ENCODE results near the gene DBH.

DBH gene

DNA sequence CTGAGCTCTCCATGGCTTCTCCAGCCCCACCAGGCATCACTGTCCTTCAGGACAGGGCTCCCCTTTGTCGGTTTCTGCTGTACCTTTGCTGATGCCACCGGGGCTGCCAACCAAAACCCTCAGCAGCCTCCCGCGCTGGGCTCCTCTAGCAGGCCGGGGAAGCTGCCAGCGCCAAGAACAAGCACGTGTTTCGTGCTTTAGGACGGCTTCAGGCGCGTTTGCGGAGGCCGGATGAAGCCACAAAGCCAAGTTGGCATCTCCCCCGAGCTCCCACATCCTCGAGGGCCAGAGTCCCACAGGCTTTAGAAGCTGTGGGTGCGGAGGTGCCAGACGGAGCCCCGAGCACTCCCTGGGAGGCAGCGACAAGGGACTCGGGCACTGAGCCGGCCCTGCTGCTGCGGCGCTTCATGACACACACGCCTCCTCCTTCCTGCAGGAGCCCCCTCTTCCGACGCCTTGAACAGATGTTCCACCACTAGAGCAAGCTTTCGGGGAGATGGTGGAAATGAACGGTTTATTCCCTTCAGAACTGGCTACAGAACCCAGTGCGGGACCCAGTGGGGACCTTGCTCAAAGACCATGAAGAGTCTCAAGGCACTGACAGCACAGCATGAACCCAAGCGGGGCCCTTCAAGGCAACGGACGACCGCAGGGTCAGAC is 65.3 kb downstream of the DBH start:
- Histone ChIP-seq H3K4me3 (ENCODE audit: insufficient read length, low read depth) (no peak overlapping the region), H3K4me1 (ENCODE audit: insufficient read depth, insufficient read length) (peaks cover 6% of the 10 kb centered on the region)
- no peak for TF ChIP-seq YY1 (IDR thresholded peaks at IDR 0.05; ENCODE audit: insufficient read depth, insufficient read length)
- TF ChIP-seq ZNF274 (IDR thresholded peaks at IDR 0.05; ENCODE audit: low read depth, low read length) = no peak
- TF ChIP-seq SUZ12 (IDR thresholded peaks at IDR 0.05; ENCODE audit: extremely low read depth, insufficient read depth, insufficient read length) = no peak

DNA sequence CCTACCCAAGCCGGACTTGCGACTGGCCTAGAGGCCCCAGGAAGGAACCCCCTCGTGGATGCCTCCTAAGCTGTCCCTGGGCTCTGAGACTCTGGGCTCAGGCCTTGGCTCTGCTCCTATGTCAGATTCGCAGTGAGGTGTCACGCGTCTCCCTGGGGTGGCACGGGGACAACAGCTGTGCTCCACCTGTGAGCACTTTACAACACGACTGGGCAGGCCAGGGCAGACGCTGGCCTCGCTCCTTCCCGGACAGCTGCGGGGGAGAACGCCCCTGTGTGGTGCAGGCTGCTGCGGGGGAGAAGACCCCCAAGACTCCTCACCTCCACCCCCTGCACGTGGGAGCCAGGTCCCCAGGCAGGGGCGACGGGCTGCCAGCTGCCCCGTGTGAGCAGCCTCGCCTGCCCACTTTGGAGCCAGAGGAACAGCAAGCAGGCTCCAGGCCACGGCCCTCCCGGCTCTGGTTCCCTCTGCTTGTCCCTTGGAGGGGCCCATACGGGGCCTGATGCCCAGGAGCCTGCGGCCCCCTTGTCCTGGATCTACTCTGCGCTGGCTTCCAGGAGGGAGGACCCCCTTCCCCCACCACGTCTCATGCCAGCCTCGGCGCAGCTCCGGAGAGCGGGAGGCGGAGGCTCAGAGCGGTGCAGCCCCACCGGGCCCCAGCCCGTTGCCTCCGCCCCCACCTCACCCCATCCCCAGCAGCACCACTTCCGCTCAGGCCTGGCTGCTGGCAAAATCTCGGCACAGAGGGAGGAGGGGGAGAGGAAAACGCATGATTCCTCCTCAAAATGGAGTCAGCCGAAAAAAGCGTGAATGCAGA is 66.0 kb downstream of the DBH start:
- Histone ChIP-seq H3K4me1 (ENCODE audit: insufficient read depth, insufficient read length) (peaks cover 8% of the 10 kb centered on the region), H3K36me3 (ENCODE audit: insufficient read depth, insufficient read length, low read length) (no peaks in the 10 kb centered on the region), H3K9me3 (ENCODE audit: insufficient read depth, low read length) (no peaks in the 10 kb centered on the region), H3K27me3 (ENCODE audit: insufficient read depth, insufficient read length) (no peaks in the 10 kb centered on the region), H3K4me3 (ENCODE audit: insufficient read length, low read depth) (no peak overlapping the region), H3K9ac (ENCODE audit: insufficient read length, low read depth) (peak overlapping the region; percentile 57)
- TF ChIP-seq ZNF274 (IDR thresholded peaks at IDR 0.05; ENCODE audit: low read depth, low read length) (no peak), SUZ12 (IDR thresholded peaks at IDR 0.05; ENCODE audit: extremely low read depth, insufficient read depth, insufficient read length) (no peak), YY1 (IDR thresholded peaks at IDR 0.05; ENCODE audit: insufficient read depth, insufficient read length) (no peak)
- no peak for DNase-seq (ENCODE audit: low read depth, low spot score)

More for the DNA sequence above, 65.3 kb downstream of the DBH start:
- Histone ChIP-seq H3K27me3 (ENCODE audit: insufficient read depth, insufficient read length) (no peaks in the 10 kb centered on the region), H3K36me3 (ENCODE audit: insufficient read depth, insufficient read length, low read length) (no peaks in the 10 kb centered on the region), H3K9me3 (ENCODE audit: insufficient read depth, low read length) (no peaks in the 10 kb centered on the region), H3K9ac (ENCODE audit: insufficient read length, low read depth) (no peak overlapping the region)
- DNase-seq (ENCODE audit: low read depth, low spot score) = no peak

DNA sequence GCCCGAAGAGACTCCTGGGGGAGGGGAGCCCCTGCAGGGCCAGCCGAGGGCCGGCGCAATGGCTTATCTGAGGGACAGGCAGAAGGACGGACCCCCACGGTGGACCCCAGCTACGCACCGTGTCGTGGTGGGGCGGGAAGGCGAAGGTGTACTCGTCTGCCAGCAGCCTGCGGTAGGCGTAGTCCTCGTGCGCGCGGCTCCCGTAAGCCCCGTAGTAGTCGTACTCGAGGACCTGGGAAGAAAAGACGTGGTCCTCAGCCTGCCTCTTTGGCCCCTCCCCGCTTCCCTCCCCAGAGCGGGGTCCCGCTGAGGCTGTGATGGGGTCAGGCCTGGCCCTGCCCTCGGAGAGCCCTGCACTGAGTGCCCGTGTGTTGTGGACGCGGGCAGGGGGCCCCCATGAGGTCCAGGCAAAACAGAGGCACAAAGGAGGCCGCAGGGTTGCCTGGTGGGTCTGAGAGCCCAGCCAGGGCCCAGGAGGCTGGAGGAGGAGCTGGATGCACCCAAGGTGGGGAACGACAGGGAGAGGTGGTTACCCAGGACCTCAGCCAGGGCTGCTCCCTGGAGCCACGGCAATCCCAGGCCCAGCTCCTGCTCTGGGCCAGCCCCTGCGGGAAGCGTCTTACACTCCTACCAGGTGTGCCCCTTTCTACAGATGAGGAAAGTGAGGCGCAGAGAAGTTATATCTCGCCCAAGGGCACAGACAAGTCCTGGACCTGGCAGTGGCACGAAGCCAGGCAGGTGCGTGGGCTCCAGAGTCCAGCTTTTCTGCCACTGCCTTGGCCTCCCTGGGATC is 66.8 kb downstream of the DBH start:
- H3K9ac ChIP-seq (ENCODE audit: insufficient read length, low read depth) = peak overlapping the region; percentile 57
- H3K4me1 ChIP-seq (ENCODE audit: insufficient read depth, insufficient read length) = peaks cover 9% of the 10 kb centered on the region
- H3K9me3 ChIP-seq (ENCODE audit: insufficient read depth, low read length) = no peaks in the 10 kb centered on the region
- no peak for DNase-seq (ENCODE audit: low read depth, low spot score)
- no peaks in the 10 kb centered on the region for H3K27me3 ChIP-seq (ENCODE audit: insufficient read depth, insufficient read length)
- no peaks in the 10 kb centered on the region for H3K36me3 ChIP-seq (ENCODE audit: insufficient read depth, insufficient read length, low read length)
- H3K4me3 ChIP-seq (ENCODE audit: insufficient read length, low read depth) = no peak overlapping the region
- TF ChIP-seq SUZ12 (IDR thresholded peaks at IDR 0.05; ENCODE audit: extremely low read depth, insufficient read depth, insufficient read length) (no peak), ZNF274 (IDR thresholded peaks at IDR 0.05; ENCODE audit: low read depth, low read length) (no peak), YY1 (IDR thresholded peaks at IDR 0.05; ENCODE audit: insufficient read depth, insufficient read length) (no peak)

DNA sequence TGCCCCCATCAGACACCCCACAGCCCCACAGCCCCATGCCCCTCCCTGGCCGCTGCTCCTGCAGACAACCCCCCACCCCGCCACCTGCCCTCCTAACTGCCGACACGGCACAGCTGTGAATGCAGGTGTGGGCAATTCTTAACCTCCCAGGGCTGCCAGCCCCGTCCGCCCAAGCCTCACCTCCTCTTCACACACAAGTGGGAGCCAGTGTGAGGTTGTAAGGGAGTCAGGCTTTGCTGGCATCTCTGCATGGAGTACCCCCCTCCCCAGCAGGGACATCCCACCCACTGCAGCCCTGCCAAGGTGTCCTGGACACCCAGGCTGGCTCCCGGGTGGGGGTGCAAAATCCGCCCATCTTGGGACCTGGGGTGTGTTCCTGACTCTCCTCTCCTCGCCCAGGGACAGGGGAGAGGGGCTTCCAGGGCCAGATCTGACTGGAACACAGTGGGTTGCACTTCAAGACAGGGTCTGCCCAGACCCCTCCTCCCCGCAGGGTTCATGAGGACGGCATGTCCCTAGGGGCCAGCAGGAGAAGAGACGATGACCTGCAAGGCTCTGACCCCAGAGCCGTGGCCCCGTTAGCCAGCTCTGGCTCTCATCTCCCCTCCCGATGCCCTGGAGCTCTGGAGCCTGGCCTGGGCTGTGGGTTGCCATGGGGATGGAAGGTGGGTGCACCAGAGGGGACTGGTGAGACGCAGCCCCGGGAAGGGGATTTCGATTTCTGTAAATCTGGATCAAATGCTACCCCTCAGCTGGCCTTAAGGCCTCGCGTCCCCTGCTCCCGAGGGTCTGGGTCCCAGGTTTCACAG is 67.6 kb downstream of the DBH start:
- H3K9ac ChIP-seq (ENCODE audit: insufficient read length, low read depth) = no peak overlapping the region
- H3K4me1 ChIP-seq (ENCODE audit: insufficient read depth, insufficient read length) = peaks cover 9% of the 10 kb centered on the region
- H3K27me3 ChIP-seq (ENCODE audit: insufficient read depth, insufficient read length) = no peaks in the 10 kb centered on the region
- DNase-seq (ENCODE audit: low read depth, low spot score) = no peak
- no peaks in the 10 kb centered on the region for H3K9me3 ChIP-seq (ENCODE audit: insufficient read depth, low read length)
- no peak for TF ChIP-seq SUZ12 (IDR thresholded peaks at IDR 0.05; ENCODE audit: extremely low read depth, insufficient read depth, insufficient read length)
- TF ChIP-seq YY1 (IDR thresholded peaks at IDR 0.05; ENCODE audit: insufficient read depth, insufficient read length) = no peak
- TF ChIP-seq ZNF274 (IDR thresholded peaks at IDR 0.05; ENCODE audit: low read depth, low read length) = no peak
- H3K36me3 ChIP-seq (ENCODE audit: insufficient read depth, insufficient read length, low read length) = no peaks in the 10 kb centered on the region
- no peak overlapping the region for H3K4me3 ChIP-seq (ENCODE audit: insufficient read length, low read depth)

DNA sequence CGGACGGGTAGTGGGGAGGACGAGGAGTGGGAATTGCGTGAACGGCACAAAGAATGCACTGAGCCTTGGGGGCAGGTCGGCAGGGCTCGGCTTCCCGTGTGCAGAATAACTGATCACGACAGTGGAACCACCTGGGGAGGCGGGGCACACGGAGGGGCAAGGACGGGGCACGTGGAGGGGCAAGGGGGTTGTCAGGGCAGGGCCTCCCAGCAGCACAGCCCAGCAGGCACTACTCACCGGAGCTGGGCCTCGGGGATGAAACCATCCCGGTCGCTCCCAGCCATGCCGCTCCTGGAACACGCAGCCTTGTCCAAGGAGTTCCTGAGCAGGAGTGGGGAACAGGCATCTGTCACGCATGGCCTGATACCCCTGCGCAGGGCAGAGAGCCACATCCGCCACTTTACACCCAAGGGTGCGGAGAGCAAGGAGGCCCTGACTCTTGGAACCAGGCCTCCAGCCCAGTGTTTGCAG is 68.6 kb downstream of the DBH start:
- Histone ChIP-seq H3K9ac (ENCODE audit: insufficient read length, low read depth) (no peak overlapping the region), H3K27me3 (ENCODE audit: insufficient read depth, insufficient read length) (no peaks in the 10 kb centered on the region), H3K4me1 (ENCODE audit: insufficient read depth, insufficient read length) (peaks cover 9% of the 10 kb centered on the region), H3K36me3 (ENCODE audit: insufficient read depth, insufficient read length, low read length) (no peaks in the 10 kb centered on the region), H3K9me3 (ENCODE audit: insufficient read depth, low read length) (no peaks in the 10 kb centered on the region), H3K4me3 (ENCODE audit: insufficient read length, low read depth) (no peak overlapping the region)
- TF ChIP-seq ZNF274 (IDR thresholded peaks at IDR 0.05; ENCODE audit: low read depth, low read length) = no peak
- no peak for TF ChIP-seq YY1 (IDR thresholded peaks at IDR 0.05; ENCODE audit: insufficient read depth, insufficient read length)
- TF ChIP-seq SUZ12 (IDR thresholded peaks at IDR 0.05; ENCODE audit: extremely low read depth, insufficient read depth, insufficient read length) = no peak
- no peak for DNase-seq (ENCODE audit: low read depth, low spot score)

DNA sequence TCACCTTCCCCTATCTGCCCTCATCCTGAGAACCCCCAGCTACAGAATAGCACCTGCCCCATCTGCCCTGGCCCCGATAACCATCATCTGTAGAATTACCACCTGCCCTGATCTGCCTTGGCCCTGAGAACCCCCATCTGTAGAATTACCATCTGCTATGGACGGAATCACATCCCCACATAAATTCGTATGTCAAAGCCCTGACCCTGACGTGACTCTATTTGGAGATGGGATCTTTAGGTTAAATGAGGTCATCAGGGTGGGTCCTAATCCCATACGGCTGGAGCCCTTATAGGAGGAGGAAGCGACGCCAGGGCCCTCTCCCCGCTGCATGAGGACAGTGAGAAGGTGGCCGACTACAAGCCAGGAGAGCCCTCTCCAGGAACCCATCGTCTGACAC is 69.4 kb downstream of the DBH start:
- Histone ChIP-seq H3K4me3 (ENCODE audit: insufficient read length, low read depth) (no peak overlapping the region), H3K9me3 (ENCODE audit: insufficient read depth, low read length) (no peaks in the 10 kb centered on the region), H3K27me3 (ENCODE audit: insufficient read depth, insufficient read length) (no peaks in the 10 kb centered on the region), H3K9ac (ENCODE audit: insufficient read length, low read depth) (no peak overlapping the region), H3K4me1 (ENCODE audit: insufficient read depth, insufficient read length) (peaks cover 9% of the 10 kb centered on the region), H3K36me3 (ENCODE audit: insufficient read depth, insufficient read length, low read length) (no peaks in the 10 kb centered on the region)
- DNase-seq (ENCODE audit: low read depth, low spot score) = no peak
- TF ChIP-seq YY1 (IDR thresholded peaks at IDR 0.05; ENCODE audit: insufficient read depth, insufficient read length) (no peak), SUZ12 (IDR thresholded peaks at IDR 0.05; ENCODE audit: extremely low read depth, insufficient read depth, insufficient read length) (no peak), ZNF274 (IDR thresholded peaks at IDR 0.05; ENCODE audit: low read depth, low read length) (no peak)

All from NT2/D1 (cell line).